SK-N-SH (cell line): Measurements from ENCODE around the gene DNTT. TPM values are rescaled to one million over a fixed set of nuclear protein-coding genes. Genes with fewer than 3 reads are reported as not detected.

Experiments
- CTCF ChIA-PET: fragments of 300-600, 350-600 bp; formaldehyde crosslinking; extraction: SDS; loops from one replicate; lab custom pipeline; 2021; lab: Yijun Ruan, JAX
- POLR2A ChIA-PET: fragments of 350-600 bp; sonication (Branson Sonifier 250); formaldehyde crosslinking; extraction: SDS; loops from one replicate; lab custom pipeline; 2020; ENCODE audit warnings: antibody characterized with exemption, inconsistent platforms; lab: Yijun Ruan, JAX
- DNase-seq: peaks from one replicate; pipeline ENCODE4 v3.0.0; 2012
- H2AFZ ChIP-seq: fragments of 200-600 bp; sonication (generic); 2 replicates; pipeline ENCODE4 v1.8.1; 2016; ENCODE audit warnings: antibody characterized with exemption, mild to moderate bottlenecking, low read depth
- H3F3A ChIP-seq: fragments of 200-600 bp; sonication (generic); replicated peaks from 2 replicates; pipeline ENCODE3; 2016; ENCODE audit warnings: antibody characterized with exemption, mild to moderate bottlenecking; ENCODE audit not compliant: insufficient read depth
- H3K27ac ChIP-seq, 2 experiments: fragments of 200-500 bp in 1 of 2; fragments of 200-600 bp in 1 of 2; sonication (Bioruptor generic) in 1 of 2; sonication (generic), shearing (Covaris generic) in 1 of 2; 2 replicates each; pipeline versions ENCODE4 v1.5.1 to v1.6.1; 2014 to 2016; ENCODE audit warnings: low read depth in 2 of 2, inconsistent platforms in 1 of 2, low read length in 1 of 2, mild to moderate bottlenecking in 1 of 2, mixed read lengths in 1 of 2
- H3K27me3 ChIP-seq: fragments of 200-600 bp; sonication (generic), shearing (Covaris generic); 2 replicates; pipeline ENCODE4 v1.6.1; 2016; ENCODE audit warnings: mixed run types; ENCODE audit not compliant: insufficient read depth
- H3K36me3 ChIP-seq, 2 experiments: fragments of 200-500 bp in 1 of 2; fragments of 200-600 bp in 1 of 2; sonication (Bioruptor generic) in 1 of 2; sonication (generic) in 1 of 2; replicated peaks in 1 of 2; 2 replicates each; pipeline versions ENCODE3 to v1.5.1; 2014 to 2016; ENCODE audit warnings: low read length in 1 of 2, mild to moderate bottlenecking in 1 of 2; ENCODE audit not compliant: insufficient read depth in 2 of 2, control insufficient read depth in 1 of 2
- H3K4me1 ChIP-seq, 2 experiments: fragments of 200-500 bp in 1 of 2; fragments of 200-600 bp in 1 of 2; sonication (Bioruptor generic) in 1 of 2; sonication (generic), shearing (Covaris generic) in 1 of 2; 2 replicates each; pipeline versions ENCODE4 v1.5.1 to v1.6.1; 2014 to 2016; ENCODE audit warnings: low read depth in 1 of 2, low read length in 1 of 2, mixed run types in 1 of 2; ENCODE audit not compliant: insufficient read depth in 2 of 2, control insufficient read depth in 1 of 2
- H3K4me2 ChIP-seq: fragments of 200-600 bp; sonication (generic), shearing (Covaris generic); 2 replicates; pipeline ENCODE4 v1.6.1; 2017; ENCODE audit warnings: mixed run types
- H3K4me3 ChIP-seq, 2 experiments: fragments of 200-500 bp in 1 of 2; fragments of 200-600 bp in 1 of 2; sonication (Bioruptor generic) in 1 of 2; sonication (generic), shearing (Covaris generic) in 1 of 2; 2 replicates each; pipeline versions ENCODE4 v1.5.1 to v1.8.1; 2014 to 2016; ENCODE audit warnings: low read depth in 2 of 2, inconsistent platforms in 1 of 2, low read length in 1 of 2, mild to moderate bottlenecking in 1 of 2, mixed read lengths in 1 of 2, moderate library complexity in 1 of 2
- H3K79me2 ChIP-seq: fragments of 200-600 bp; sonication (generic); 2 replicates; pipeline ENCODE4 v1.8.1; 2017; ENCODE audit warnings: mild to moderate bottlenecking; ENCODE audit not compliant: insufficient read depth
- H3K9ac ChIP-seq: fragments of 200-600 bp; sonication (generic); 2 replicates; pipeline ENCODE4 v1.6.1; 2017; ENCODE audit warnings: mixed run types
- H3K9me2 ChIP-seq: fragments of 200-600 bp; sonication (generic); 2 replicates; pipeline ENCODE4 v1.6.1; 2017; ENCODE audit warnings: mixed run types
- H3K9me3 ChIP-seq: fragments of 200-600 bp; sonication (generic); 2 replicates; pipeline ENCODE4 v1.6.1; 2017; ENCODE audit warnings: mixed run types, mild to moderate bottlenecking, moderate library complexity
- H4K20me1 ChIP-seq: fragments of 200-600 bp; sonication (generic); 2 replicates; pipeline ENCODE4 v1.6.1; 2017; ENCODE audit warnings: mild to moderate bottlenecking, mixed run types; ENCODE audit not compliant: insufficient read depth
- CTCF ChIP-seq: fragments of 200-600 bp; sonication (generic); IDR thresholded peaks from 2 replicates; pipeline ENCODE4 v1.6.1; 2017; ENCODE audit warnings: antibody characterized with exemption, mild to moderate bottlenecking, moderate library complexity
- FOSL2 ChIP-seq: IDR thresholded peaks from 2 replicates; pipeline ENCODE4 v1.4.0; 2012; ENCODE audit warnings: low read depth, mild to moderate bottlenecking, moderate library complexity, borderline replicate concordance
- FOXJ3 ChIP-seq: sonication (generic); formaldehyde crosslinking; IDR thresholded peaks from 2 replicates; pipeline ENCODE4 v1.5.1; 2020; ENCODE audit warnings: mild to moderate bottlenecking, missing genetic modification reagents
- GATA2 ChIP-seq: sonication (generic); formaldehyde crosslinking; IDR thresholded peaks from 2 replicates; pipeline ENCODE4 v1.5.0; 2020; ENCODE audit warnings: mild to moderate bottlenecking, missing genetic modification reagents
- JUND ChIP-seq: IDR thresholded peaks from 2 replicates; pipeline ENCODE4 v1.4.0; 2012
- MAX ChIP-seq: IDR thresholded peaks from 2 replicates; pipeline ENCODE4 v1.4.0; 2012; ENCODE audit warnings: low read depth
- MEF2A ChIP-seq: IDR thresholded peaks from 2 replicates; pipeline ENCODE4 v1.4.0; 2012; ENCODE audit warnings: low read depth, borderline replicate concordance
- NFIC ChIP-seq: IDR thresholded peaks from 2 replicates; pipeline ENCODE4 v1.4.0; 2012; ENCODE audit warnings: borderline replicate concordance
- PBX3 ChIP-seq: IDR thresholded peaks from 2 replicates; pipeline ENCODE4; 2012
- POLR2AphosphoS5 ChIP-seq: IDR thresholded peaks from 2 replicates; pipeline ENCODE4 v1.6.1; 2012; ENCODE audit warnings: low read depth, low read length
- RFX5 ChIP-seq: IDR thresholded peaks from 2 replicates; pipeline ENCODE4 v1.6.1; 2012; ENCODE audit warnings: mild to moderate bottlenecking, improper control_type of control experiment, low read length
- SIN3A ChIP-seq: IDR thresholded peaks from 2 replicates; pipeline ENCODE4 v1.6.1; 2012; ENCODE audit warnings: low read depth, mild to moderate bottlenecking, low read length, moderate library complexity, borderline replicate concordance
- TAF1 ChIP-seq: IDR thresholded peaks from 2 replicates; pipeline ENCODE4 v1.6.1; 2012; ENCODE audit warnings: low read depth, mild to moderate bottlenecking, low read length, moderate library complexity, borderline replicate concordance
- TCF12 ChIP-seq: IDR thresholded peaks from 2 replicates; pipeline ENCODE4 v1.4.0; 2012
- YY1 ChIP-seq: IDR thresholded peaks from 2 replicates; pipeline ENCODE4 v1.4.0; 2012; ENCODE audit warnings: low read depth, mild to moderate bottlenecking
- ZBTB33 ChIP-seq: IDR thresholded peaks from 2 replicates; pipeline ENCODE4 v1.4.0; 2012; ENCODE audit warnings: low read depth, borderline replicate concordance
- WGBS: methylation state at CpG from one replicate; pipeline ENCODE4 v1.1.6; 2017; ENCODE audit warnings: low lambda C conversion rate; 5-methylcytosine and 5-hydroxymethylcytosine counted together
- polyA plus RNA-seq, 3 experiments: library from polyadenylated mRNA; depleted of rRNA; stranded (reverse); fragments of >200 nt; gene quantifications; 2 replicates each; pipeline ENCODE4 v1.2.3, GENCODE V29; 2012
- TF ChIP-seq, protein P1 (sequence below): fragments of 150-350 bp; IDR thresholded peaks from 2 replicates; pipeline ENCODE4 v1.6.1; 2016; ENCODE audit warnings: mild to moderate bottlenecking, low read depth, low read length

Gene DNTT
- polyA plus RNA-seq, 1 of the 3 experiments (the other 2 are of a cell fraction) = not detected

DNA sequence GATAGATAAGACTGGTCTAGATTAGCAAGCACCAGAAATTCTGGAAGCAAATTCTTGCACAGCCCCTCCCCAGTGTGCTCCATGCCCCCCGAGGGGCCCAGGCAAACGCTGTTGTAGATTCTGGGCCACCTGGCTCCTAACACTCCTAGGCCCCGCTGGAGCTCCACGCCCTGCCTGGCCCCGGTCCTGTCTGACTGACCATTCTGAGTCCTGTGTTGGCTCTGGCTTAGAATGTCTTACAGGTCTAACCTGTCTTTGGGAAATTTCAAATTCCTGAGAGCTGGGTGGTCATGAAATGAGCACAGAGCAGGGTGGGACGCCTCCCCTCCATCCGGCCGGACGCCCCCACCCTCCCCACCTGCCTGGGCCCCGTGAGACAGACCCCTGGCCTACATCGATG is 67.1 kb downstream of the DNTT start (continued):
- no peak for TF ChIP-seq CTCF

GRCh38 chr10:96374004-96374403 is 69.8 kb downstream of the DNTT start:
- ChIA-PET POLR2A (no interaction called here), CTCF (interaction anchor here (0.7 to 6.0 kb wide), 15 partner anchors 9 to 360 kb away, joined by 3 to 103 read pairs (median 7); partner anchors contain the start of gene TLL2)
- no peaks in the 10 kb centered on the region for H3F3A ChIP-seq
- no peaks in the 10 kb centered on the region for H3K36me3 ChIP-seq
- H3K79me2 ChIP-seq = no peaks in the 10 kb centered on the region
- no peaks in the 10 kb centered on the region for H3K27me3 ChIP-seq
- no peak overlapping the region for H3K27ac ChIP-seq
- H3K4me1 ChIP-seq = peaks cover 0 to 9% of the 10 kb centered on the region in 2 experiments; a peak in 1 of 4 replicates
- no peak for TF ChIP-seq NFIC
- no peak for TF ChIP-seq RFX5
- no peak for TF ChIP-seq CTCF
- TF ChIP-seq SIN3A = no peak
- TF ChIP-seq TCF12 = no peak
- TF ChIP-seq YY1 = no peak
- TF ChIP-seq POLR2AphosphoS5 = no peak
- TF ChIP-seq GATA2 (CRISPR knock-in tag) = no peak
- TF ChIP-seq, protein P1, sequence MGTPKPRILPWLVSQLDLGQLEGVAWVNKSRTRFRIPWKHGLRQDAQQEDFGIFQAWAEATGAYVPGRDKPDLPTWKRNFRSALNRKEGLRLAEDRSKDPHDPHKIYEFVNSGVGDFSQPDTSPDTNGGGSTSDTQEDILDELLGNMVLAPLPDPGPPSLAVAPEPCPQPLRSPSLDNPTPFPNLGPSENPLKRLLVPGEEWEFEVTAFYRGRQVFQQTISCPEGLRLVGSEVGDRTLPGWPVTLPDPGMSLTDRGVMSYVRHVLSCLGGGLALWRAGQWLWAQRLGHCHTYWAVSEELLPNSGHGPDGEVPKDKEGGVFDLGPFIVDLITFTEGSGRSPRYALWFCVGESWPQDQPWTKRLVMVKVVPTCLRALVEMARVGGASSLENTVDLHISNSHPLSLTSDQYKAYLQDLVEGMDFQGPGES = no peak
- TF ChIP-seq FOXJ3 = no peak
- no peak for TF ChIP-seq MAX
- no peak for TF ChIP-seq TAF1
- TF ChIP-seq ZBTB33 = no peak
- no peak for TF ChIP-seq PBX3
- no peak for TF ChIP-seq MEF2A
- no peak for TF ChIP-seq FOSL2
- no peak for TF ChIP-seq JUND
- no peak overlapping the region for H3K9ac ChIP-seq
- H3K4me3 ChIP-seq = no peak overlapping the region
- H3K4me2 ChIP-seq = no peak overlapping the region
- no peaks in the 10 kb centered on the region for H3K9me3 ChIP-seq
- H4K20me1 ChIP-seq = no peaks in the 10 kb centered on the region
- WGBS = 86% methylated on average over 5 of the region's 5 CpGs
- no peak overlapping the region for H2AFZ ChIP-seq
- no peak for DNase-seq
- H3K9me2 ChIP-seq = no peaks in the 10 kb centered on the region
